NCI-H2081 treated with DMSO at 0.1 percent for 48 hours (cell line): ENCODE measurements around the gene CATSPER1.
"Not testable (repeated sequence)": the region's sequence is repeated elsewhere in the genome, so short reads cannot be mapped to it uniquely, and the experiment has no call there.

ENCODE experiments used
- DNase-seq: peaks from one replicate; lab custom pipeline; 2025; lab: John Stamatoyannopoulos, UW

CATSPER1 gene

GRCh38 chr11:66051766-66052663 is 25.7 kb upstream of the CATSPER1 start, which contains the start of gene SF3B2:
SF3B2 (plus strand) TSS chr11:66052364; CDS start chr11:66052385, 21 bp downstream.
- peak; percentile 95 for DNase-seq

- DNase-seq, result no peak
Measured at GRCh38 chr11:66051371-66051765, 25.1 kb upstream of the CATSPER1 start.

- no peak for DNase-seq
Measured at GRCh38 chr11:66050581-66051231, 24.4 kb upstream of the CATSPER1 start.

GRCh38 chr11:66048547-66049323 is 22.5 kb upstream of the CATSPER1 start, which contains the start of gene GAL3ST3:
GAL3ST3 (minus strand) TSS chr11:66049161; CDS start chr11:66045415, 3,746 bp downstream.
- DNase-seq, result no peak

GRCh38 chr11:66047541-66048365 is 21.5 kb upstream of the CATSPER1 start:
- DNase-seq, result no peak

GRCh38 chr11:66046901-66047300 is 20.6 kb upstream of the CATSPER1 start:
- no peak for DNase-seq

- DNase-seq, result no peak
Measured at GRCh38 chr11:66045177-66045639, 18.9 kb upstream of the CATSPER1 start.

- DNase-seq, result no peak
Measured at GRCh38 chr11:66044757-66045156, 18.5 kb upstream of the CATSPER1 start.

- no peak for DNase-seq
Measured at GRCh38 chr11:66042996-66043906, 17.0 kb upstream of the CATSPER1 start.

GRCh38 chr11:66042227-66042995 is 16.1 kb upstream of the CATSPER1 start:
- no peak for DNase-seq

GRCh38 chr11:66039765-66040164 is 13.5 kb upstream of the CATSPER1 start:
- DNase-seq, result no peak

GRCh38 chr11:66037327-66037726 is 11.0 kb upstream of the CATSPER1 start:
- DNase-seq, result no peak

GRCh38 chr11:66036334-66036710 is 10.0 kb upstream of the CATSPER1 start:
- no peak for DNase-seq

GRCh38 chr11:66035653-66036333 is 9.5 kb upstream of the CATSPER1 start:
- DNase-seq, result no peak

GRCh38 chr11:66032957-66033735 is 6.9 kb upstream of the CATSPER1 start:
- no peak for DNase-seq

- DNase-seq, result not testable (repeated sequence)
Measured at GRCh38 chr11:66023186-66023440, 3.2 kb downstream of the CATSPER1 start.

- no peak for DNase-seq
Measured at GRCh38 chr11:66022401-66023185, 3.7 kb downstream of the CATSPER1 start.
